OCI-LY1 (cell line): ENCODE measurements around the gene CFAP44.

Source experiments
- EZH2 ChIP-seq: fragments of 200-600 bp; sonication (generic), shearing (Covaris generic); IDR thresholded peaks from 2 replicates; pipeline ENCODE4 v1.8.0; 2017; ENCODE audit warnings: borderline replicate concordance, mixed run types, mild to moderate bottlenecking, antibody characterized with exemption, low read length, moderate library complexity, mixed read lengths
- TF ChIP-seq, protein P1 (sequence below): fragments of 200-600 bp; sonication (generic), shearing (Covaris generic); IDR thresholded peaks from 2 replicates; pipeline ENCODE4 v1.5.1; 2017; ENCODE audit warnings: mild to moderate bottlenecking, antibody characterized with exemption, low read length, moderate library complexity, mixed read lengths

DNA sequence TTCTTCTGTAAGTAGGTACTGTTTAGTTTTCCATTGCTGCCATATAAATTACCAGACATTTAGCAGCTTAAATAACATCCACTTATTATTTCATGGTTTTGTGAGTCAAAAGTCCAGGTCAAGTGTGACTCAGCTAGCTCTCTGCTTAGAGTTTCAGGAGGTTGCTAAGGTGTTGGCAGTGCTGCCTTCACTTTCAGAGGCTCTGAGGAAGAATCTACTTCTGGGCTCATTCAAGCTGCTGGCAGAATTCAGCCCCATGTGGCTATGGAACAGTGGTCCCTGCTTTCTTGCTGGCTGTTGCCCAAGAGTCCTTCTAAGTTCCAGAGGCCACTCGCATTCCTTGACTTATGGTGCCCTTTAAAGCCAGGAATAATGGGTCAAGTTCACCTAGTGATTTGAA is 4.5 kb downstream of the CFAP44 start:
- TF ChIP-seq, protein P1, sequence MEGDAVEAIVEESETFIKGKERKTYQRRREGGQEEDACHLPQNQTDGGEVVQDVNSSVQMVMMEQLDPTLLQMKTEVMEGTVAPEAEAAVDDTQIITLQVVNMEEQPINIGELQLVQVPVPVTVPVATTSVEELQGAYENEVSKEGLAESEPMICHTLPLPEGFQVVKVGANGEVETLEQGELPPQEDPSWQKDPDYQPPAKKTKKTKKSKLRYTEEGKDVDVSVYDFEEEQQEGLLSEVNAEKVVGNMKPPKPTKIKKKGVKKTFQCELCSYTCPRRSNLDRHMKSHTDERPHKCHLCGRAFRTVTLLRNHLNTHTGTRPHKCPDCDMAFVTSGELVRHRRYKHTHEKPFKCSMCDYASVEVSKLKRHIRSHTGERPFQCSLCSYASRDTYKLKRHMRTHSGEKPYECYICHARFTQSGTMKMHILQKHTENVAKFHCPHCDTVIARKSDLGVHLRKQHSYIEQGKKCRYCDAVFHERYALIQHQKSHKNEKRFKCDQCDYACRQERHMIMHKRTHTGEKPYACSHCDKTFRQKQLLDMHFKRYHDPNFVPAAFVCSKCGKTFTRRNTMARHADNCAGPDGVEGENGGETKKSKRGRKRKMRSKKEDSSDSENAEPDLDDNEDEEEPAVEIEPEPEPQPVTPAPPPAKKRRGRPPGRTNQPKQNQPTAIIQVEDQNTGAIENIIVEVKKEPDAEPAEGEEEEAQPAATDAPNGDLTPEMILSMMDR: no peak
- TF ChIP-seq EZH2: no peak
